Embryonic facial prominence (tissue), 1 donor: Measurements from ENCODE around the gene EPB41L5.

ENCODE experiments used
- DNase-seq: peaks from one replicate; pipeline ENCODE4 v3.0.0-alpha.2; 2016; ENCODE audit errors: extremely low spot score

EPB41L5 gene

GRCh38 chr2:120224735-120225548 is 212.1 kb downstream of the EPB41L5 start:
- DNase-seq: no peak

GRCh38 chr2:120225549-120226065 is 212.7 kb downstream of the EPB41L5 start:
- DNase-seq: no peak

- DNase-seq: no peak
These were observed 213.4 kb downstream of the EPB41L5 start for GRCh38 chr2:120226316-120226715.

GRCh38 chr2:120227111-120227991 is 214.5 kb downstream of the EPB41L5 start:
- DNase-seq: no peak

GRCh38 chr2:120228503-120228902 is 215.6 kb downstream of the EPB41L5 start:
- no peak for DNase-seq
